HG03103 (cell line): ENCODE results near the gene ZFYVE1.
"Not testable (repeated sequence)": the region's sequence is repeated elsewhere in the genome, so short reads cannot be mapped to it uniquely, and the experiment has no call there.

Source experiments
- ATAC-seq: cut with Tn5 transposase; IDR thresholded peaks from one replicate; pipeline ENCODE4 v1.9.1; 2021; ENCODE audit warnings: low read depth; ENCODE audit not compliant: unreplicated experiment

The ZFYVE1 gene

DNA sequence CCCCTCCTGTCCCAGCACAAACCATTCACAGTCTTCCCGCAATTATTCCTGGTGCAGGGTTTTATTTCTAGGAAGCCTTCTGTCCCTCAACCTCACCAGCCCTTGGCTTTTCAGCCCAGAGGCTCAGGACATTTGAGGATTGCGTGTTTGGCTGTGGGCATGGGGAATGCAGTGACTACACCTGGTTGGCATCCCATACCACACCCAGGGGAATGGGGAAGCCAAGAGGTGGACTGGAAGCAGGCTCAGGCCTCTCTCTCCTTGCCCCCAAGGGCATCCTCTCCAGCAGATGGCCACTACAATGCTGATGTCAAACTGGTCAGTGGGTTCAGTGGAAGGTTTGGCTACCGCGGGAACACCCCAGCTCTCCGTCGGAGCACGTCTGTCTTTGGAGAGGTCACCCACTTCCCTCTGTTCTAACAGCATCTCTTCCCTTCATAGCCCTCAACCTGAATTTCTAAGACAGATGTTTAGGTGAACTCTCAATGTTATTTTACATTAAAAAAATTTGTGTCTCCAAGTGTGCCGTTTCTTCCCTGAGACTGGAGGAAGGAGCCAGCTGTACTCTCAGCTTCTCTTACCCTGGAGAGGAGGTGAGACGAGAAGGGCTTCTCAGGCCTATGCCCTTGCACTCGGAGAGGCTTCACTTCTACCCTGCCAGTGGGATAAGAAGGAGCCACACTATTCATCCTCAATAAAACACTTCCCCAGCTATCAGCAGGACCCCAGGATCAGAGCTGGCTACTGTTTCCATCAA is 65.1 kb downstream of the ZFYVE1 start:
- ATAC-seq = no peak

DNA sequence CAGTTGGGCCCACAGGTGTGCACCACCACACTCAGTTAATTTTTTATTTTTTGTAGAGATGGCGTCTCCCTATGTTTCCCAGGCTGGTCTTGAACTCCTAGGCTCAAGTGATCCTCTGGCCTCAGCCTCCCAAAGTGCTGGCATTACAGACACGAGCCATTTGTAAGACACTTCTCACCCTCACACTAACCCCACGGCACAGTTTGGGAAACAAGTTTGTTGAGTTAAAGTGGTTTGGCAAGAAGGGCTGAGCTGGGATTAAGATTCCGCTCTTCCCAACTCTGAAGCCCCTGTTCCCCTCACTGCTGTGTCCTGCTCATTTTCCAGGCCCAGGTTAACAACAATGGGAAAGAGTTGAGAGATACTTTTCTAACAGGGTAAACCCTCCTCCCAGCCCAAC is 65.9 kb downstream of the ZFYVE1 start:
- ATAC-seq = not testable (repeated sequence)

GRCh38 chr14:72958548-72958947 is 68.4 kb downstream of the ZFYVE1 start:
- no peak for ATAC-seq

DNA sequence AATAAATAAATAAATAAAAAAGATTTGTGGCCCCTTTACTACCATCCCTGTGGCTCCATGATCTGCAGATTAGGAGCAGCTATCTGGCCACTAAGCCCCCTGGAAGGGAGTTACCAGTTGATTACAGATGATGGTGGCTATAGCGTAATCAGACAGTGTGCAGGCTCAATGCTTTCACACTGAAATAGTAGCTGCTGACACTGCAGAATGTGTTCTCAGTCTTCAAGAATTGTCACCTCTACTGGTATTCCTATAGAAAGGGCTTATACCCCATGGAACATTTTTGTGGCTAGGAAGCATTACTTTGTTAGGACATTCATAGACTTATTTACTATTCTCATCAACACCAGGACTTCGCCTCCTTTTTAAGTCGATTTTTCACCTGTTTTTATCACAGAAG is 69.7 kb downstream of the ZFYVE1 start:
- no peak for ATAC-seq

GRCh38 chr14:72956741-72957140 is 70.2 kb downstream of the ZFYVE1 start:
- not testable (repeated sequence) for ATAC-seq

GRCh38 chr14:72952171-72952570 is 74.7 kb downstream of the ZFYVE1 start:
- ATAC-seq = no peak

DNA sequence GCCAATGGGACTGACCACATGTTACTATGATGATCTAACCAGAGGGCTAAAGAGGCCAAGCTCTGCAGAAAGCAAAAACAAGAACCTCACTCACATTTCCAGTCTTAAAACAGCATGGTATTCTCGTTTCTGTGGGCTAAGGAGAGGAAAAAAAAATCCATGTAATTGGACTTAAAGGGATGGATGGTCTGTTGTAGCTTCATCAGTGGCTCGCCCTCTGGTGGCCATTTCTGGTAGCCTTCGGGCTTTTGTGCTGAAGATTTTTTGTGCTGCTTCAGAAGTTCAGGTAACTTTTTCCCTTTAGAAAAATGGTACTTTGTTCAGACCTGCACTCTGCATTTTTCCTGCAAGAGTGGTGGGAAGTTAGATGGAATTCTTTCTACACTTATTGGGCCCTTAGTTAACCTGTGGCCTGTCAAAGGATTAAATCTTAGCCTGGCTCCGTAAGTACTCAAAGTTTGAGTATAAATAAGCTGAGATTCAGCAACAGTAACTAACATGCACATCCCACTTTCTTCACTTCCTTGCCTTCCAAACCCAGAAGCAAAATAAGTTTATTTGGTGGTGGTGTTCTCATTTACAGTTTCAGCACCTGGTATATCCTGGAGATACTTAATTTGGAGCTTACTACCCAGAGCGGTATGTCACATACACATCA is 78.3 kb downstream of the ZFYVE1 start:
- ATAC-seq = no peak

DNA sequence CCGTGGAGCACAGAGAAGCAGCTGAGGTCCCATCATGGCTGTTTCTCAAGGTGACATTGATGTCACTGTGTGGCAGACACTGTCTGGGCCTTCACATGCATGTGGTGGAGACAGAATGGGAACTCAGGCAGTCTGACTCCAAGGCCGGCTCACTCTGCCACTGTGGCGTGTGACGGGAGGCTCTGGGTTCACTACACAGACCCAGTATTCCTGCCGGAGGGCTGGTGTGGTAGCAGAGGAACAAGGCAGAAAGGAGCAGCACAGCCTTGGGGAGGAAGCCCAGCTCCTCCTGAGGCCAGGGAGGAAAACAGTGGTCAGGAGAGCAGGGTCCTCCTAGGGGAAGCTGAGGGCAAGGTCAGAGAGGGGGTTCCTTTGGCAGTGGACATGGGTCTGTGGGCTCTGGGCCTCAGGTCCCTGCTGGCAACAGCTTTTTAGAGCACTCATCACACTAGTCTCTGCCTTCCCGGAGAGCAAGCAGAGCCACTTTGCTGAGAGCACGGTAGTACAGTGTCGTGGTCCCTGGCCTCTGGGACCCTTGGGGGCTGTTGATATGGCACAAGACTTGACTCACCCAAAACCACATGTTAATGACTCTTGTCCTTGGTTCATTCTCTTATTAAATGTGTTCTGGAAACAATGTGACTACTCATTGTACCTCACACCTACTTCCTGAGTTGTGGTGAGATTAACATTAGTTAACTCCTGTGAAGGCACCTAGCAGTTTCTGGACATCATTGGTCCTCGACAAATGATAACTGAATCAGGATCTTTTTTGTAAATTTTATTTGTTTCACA is 79.3 kb downstream of the ZFYVE1 start:
- no peak for ATAC-seq

DNA sequence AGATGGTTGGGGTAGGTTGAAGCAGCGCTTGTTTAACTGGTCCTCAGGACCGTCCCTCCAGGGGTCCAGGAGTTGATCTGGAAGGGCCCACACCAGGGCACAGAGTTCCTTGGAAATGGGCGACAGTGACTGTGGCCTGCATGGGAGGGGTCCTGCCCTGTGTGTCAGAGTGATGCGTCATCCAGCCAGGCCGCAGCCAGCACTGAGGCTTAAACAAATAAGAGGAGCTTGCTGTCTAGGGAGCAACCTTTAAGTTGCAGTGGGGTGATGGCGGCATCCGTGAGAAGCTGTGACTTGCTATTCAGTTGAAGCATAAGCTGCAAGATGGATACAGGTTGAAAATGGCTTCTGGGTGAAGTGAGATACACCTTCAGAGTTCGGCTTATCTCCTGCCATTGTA is 80.4 kb downstream of the ZFYVE1 start:
- ATAC-seq = no peak

- ATAC-seq = no peak
Observed at GRCh38 chr14:72945356-72946027, 81.4 kb downstream of the ZFYVE1 start.

GRCh38 chr14:72943876-72944430 is 83.0 kb downstream of the ZFYVE1 start:
- no peak for ATAC-seq

GRCh38 chr14:72942934-72943333 is 84.0 kb downstream of the ZFYVE1 start:
- no peak for ATAC-seq

DNA sequence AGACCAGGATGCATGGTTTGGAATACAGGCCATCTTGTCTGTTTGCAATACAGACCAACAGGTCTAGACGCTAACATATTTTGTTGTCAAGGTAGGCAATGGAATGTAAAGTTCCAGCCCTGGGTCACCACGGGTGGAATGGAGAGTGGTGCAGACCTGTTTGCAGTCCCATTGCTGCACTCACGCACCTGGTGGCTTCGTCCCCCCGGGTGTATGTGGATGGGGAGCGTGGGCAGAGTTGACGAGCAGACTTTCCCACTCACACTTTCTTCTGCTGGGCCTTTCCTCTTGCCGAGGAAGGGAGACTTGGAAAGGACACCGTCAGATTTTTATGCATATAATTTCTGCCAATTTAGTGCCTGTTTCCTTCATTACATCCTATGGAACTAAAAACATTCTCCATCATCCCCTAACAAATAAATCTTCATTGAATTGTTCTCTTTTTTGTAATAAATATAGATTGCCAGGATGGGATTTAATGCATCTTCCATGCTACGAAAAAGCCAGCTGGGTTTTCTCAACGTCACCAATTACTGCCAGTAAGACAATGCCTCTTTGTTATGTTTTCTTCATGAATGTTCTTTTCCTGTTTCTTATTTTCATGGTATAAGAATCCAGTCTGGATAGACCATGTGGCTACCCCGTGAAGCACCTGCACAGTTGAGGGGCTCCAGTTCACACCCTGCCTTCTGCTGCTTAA is 85.5 kb downstream of the ZFYVE1 start:
- ATAC-seq = no peak

- no peak for ATAC-seq
Observed at GRCh38 chr14:72939630-72940029, 87.3 kb downstream of the ZFYVE1 start.

DNA sequence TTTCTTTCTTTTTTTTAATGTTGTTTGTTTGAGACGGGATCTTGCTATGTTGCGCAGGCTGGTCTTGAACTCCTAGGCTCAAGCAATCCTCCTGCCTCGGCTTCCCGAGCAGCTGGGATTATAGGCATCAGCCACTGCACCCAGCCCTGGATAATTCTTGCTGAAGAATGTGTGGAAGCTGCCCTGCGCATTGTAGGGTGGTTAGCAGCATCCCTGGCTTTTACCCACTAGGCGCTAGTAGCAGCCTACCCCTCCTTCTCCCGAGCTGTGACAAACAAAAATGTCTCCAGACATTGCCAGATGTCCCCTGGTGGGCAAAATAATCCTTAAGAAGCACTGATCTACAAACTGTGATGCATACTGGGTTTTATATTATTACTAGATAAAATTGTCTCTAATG is 94.0 kb downstream of the ZFYVE1 start:
- ATAC-seq = no peak

DNA sequence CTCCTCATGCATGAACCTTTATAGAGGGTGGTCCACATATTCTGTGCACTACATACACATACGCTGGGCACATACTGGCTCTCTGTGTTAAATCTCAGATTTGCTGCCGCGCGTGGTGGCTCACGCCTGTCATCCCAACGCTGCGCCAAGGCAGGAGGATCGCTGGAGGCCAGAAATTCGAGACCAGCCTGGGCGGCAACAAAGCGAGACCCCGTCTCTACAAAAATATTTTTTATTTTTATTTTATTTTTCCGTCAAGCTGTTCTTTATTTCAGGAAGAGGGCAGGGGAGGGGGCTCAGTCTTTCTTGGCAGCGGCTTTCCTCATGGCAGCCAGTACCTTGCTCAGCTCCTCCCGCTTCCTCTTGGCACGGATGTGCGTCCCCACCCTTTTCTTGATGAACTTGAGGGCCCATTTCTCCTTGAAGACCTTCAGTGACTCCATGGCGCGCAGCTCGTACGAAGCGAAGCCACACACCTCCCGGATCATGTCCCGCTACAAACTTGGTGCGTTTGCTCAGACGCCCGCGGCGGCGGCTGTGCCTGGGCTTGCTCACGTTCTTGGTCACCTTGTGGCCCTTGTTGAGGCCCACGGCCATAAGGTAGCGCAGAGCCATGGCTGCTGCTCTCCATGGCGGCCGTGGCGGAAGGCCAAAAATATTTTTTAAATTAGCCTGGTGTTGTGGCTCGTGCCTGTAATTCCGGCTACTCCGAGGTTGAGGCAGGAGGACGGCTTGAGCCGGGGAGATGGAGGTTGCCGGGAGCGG is 97.4 kb downstream of the ZFYVE1 start:
- ATAC-seq = no peak

- no peak for ATAC-seq
Observed at GRCh38 chr14:72928872-72929271, 98.0 kb downstream of the ZFYVE1 start.

- ATAC-seq = peak; percentile 97
Observed at GRCh38 chr14:72926292-72927028, 100.4 kb downstream of the ZFYVE1 start, which contains the start of gene DCAF4. Gene DCAF4, plus strand, starts transcription at chr14:72926464. Its CDS starts 11,515 bp downstream, at chr14:72937979.
